ENCODE data around the gene AGMO. TPM values are rescaled to one million over a fixed set of nuclear protein-coding genes. Genes with fewer than 3 reads are reported as not detected.

Gene AGMO
- total RNA-seq, 1 experiment from 2014 or later, result not detected

DNA sequence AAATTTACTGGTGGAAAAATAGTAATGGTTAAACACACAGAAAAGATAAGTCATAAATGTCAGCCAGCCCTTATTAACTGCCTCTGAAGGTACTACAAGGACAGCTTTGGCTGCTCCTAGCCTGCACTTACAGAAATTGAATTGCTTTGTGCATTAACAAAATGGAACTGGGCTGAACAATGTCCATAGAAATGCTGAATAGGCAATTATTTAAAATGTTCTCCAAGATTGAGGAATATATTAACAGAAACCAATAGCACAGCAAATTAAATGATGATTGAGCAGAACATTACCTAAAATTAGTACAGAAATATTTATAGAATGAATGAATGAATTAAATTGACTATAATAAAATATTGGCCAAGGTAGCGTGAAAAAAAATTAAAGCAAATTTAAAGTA lies 42.4 kb upstream of the AGMO start:
- BruUV-seq (replicated peaks), result no TSS peak
- no peak overlapping the region for H3K27ac ChIP-seq (ENCODE audit: low read depth, low read length)
- H3K36me3 ChIP-seq (ENCODE audit: control insufficient read depth in 1 of 2, insufficient read depth in 2 of 2, low read length in 2 of 2), result no peaks in the 10 kb centered on the region
- H3K4me1 ChIP-seq (ENCODE audit: control insufficient read depth in 1 of 2, insufficient read depth in 2 of 2, low read length in 2 of 2), result no peaks in the 10 kb centered on the region
- ChIA-PET RAD21 (ENCODE audit: low non-redundant PET in 1 of 2, low total read pairs in 2 of 2, uncharacterized antibody in 2 of 2, unreplicated experiment in 2 of 2) (no interaction called here), POLR2A (no interaction called here), CTCF (no interaction called here)
- no peaks in the 10 kb centered on the region for H3K27me3 ChIP-seq (ENCODE audit: insufficient read depth, low read length)
- ATAC-seq, result no peak
- H3K9ac ChIP-seq (ENCODE audit: low read length), result no peak overlapping the region
- no peak for DNase-seq (ENCODE audit: low read depth, low spot score)
- intact Hi-C loops (cut with micrococcal nuclease), result no loop called here
- H3K4me3 ChIP-seq (replicated peaks in 1 of 2; ENCODE audit: low read depth in 1 of 2, low read length in 2 of 2), result no peak overlapping the region
- no peaks in the 10 kb centered on the region for H3K9me2 ChIP-seq (ENCODE audit: insufficient read depth)
- TF ChIP-seq, protein P1, sequence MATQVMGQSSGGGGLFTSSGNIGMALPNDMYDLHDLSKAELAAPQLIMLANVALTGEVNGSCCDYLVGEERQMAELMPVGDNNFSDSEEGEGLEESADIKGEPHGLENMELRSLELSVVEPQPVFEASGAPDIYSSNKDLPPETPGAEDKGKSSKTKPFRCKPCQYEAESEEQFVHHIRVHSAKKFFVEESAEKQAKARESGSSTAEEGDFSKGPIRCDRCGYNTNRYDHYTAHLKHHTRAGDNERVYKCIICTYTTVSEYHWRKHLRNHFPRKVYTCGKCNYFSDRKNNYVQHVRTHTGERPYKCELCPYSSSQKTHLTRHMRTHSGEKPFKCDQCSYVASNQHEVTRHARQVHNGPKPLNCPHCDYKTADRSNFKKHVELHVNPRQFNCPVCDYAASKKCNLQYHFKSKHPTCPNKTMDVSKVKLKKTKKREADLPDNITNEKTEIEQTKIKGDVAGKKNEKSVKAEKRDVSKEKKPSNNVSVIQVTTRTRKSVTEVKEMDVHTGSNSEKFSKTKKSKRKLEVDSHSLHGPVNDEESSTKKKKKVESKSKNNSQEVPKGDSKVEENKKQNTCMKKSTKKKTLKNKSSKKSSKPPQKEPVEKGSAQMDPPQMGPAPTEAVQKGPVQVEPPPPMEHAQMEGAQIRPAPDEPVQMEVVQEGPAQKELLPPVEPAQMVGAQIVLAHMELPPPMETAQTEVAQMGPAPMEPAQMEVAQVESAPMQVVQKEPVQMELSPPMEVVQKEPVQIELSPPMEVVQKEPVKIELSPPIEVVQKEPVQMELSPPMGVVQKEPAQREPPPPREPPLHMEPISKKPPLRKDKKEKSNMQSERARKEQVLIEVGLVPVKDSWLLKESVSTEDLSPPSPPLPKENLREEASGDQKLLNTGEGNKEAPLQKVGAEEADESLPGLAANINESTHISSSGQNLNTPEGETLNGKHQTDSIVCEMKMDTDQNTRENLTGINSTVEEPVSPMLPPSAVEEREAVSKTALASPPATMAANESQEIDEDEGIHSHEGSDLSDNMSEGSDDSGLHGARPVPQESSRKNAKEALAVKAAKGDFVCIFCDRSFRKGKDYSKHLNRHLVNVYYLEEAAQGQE (IDR thresholded peaks at IDR 0.05; ENCODE audit: low read depth), result no peak
- TF ChIP-seq EGR1 (IDR thresholded peaks at IDR 0.05; ENCODE audit: low read depth), result no peak
- TF ChIP-seq RAD21 (IDR thresholded peaks at IDR 0.05; ENCODE audit: low read depth), result no peak
- TF ChIP-seq POLR2A (IDR thresholded peaks at IDR 0.05; ENCODE audit: borderline replicate concordance, extremely low read depth, insufficient read depth, insufficient read length), result no peak
- TF ChIP-seq, protein P2, sequence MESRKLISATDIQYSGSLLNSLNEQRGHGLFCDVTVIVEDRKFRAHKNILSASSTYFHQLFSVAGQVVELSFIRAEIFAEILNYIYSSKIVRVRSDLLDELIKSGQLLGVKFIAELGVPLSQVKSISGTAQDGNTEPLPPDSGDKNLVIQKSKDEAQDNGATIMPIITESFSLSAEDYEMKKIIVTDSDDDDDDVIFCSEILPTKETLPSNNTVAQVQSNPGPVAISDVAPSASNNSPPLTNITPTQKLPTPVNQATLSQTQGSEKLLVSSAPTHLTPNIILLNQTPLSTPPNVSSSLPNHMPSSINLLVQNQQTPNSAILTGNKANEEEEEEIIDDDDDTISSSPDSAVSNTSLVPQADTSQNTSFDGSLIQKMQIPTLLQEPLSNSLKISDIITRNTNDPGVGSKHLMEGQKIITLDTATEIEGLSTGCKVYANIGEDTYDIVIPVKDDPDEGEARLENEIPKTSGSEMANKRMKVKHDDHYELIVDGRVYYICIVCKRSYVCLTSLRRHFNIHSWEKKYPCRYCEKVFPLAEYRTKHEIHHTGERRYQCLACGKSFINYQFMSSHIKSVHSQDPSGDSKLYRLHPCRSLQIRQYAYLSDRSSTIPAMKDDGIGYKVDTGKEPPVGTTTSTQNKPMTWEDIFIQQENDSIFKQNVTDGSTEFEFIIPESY (IDR thresholded peaks at IDR 0.05; ENCODE audit: extremely low read depth, insufficient replicate concordance, low read length), result no peak
- TF ChIP-seq, protein P3, sequence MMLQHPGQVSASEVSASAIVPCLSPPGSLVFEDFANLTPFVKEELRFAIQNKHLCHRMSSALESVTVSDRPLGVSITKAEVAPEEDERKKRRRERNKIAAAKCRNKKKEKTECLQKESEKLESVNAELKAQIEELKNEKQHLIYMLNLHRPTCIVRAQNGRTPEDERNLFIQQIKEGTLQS (IDR thresholded peaks at IDR 0.05), result no peak
- TF ChIP-seq SIN3A (IDR thresholded peaks at IDR 0.05; ENCODE audit: low read depth), result no peak
- no peaks in the 10 kb centered on the region for H3K79me2 ChIP-seq (ENCODE audit: insufficient read depth, low read length)
- H3K4me2 ChIP-seq (ENCODE audit: low read length), result no peak overlapping the region
- no peak overlapping the region for H2AFZ ChIP-seq (ENCODE audit: low read depth, low read length, poor library complexity, severe bottlenecking)
- H4K20me1 ChIP-seq (ENCODE audit: insufficient read depth), result no peaks in the 10 kb centered on the region
- H3K9me3 ChIP-seq (ENCODE audit: control insufficient read depth in 1 of 2, insufficient read depth in 1 of 2, low read depth in 1 of 2, low read length in 2 of 2), result no peaks in the 10 kb centered on the region
